ENCODE measurements around the gene NR1D1. TPM values are rescaled to one million over a fixed set of nuclear protein-coding genes. Genes with fewer than 3 reads are reported as not detected.

NR1D1 gene
- total and polyA plus RNA-seq, 2 of the 13 experiments (the other 11 are each of a cell fraction or from before 2014, with no cell fraction given): 2.1 to 2.7 TPM

- Histone ChIP-seq H3K36me3 (replicated peaks in 1 of 2; ENCODE audit: control insufficient read depth in 1 of 2, insufficient read depth in 2 of 2, low read length in 2 of 2) (no peaks in the 10 kb centered on the region), H3K27ac (ENCODE audit: extremely low read length, insufficient read depth, low read length) (peak overlapping the region; percentile 67), H3K9me3 (ENCODE audit: low read length) (no peaks in the 10 kb centered on the region), H3K4me1 (ENCODE audit: insufficient read depth, low read length) (peaks cover 99% of the 10 kb centered on the region), H4K20me1 (ENCODE audit: insufficient read depth, low read length) (no peaks in the 10 kb centered on the region), H3K4me3 (replicated peaks in 1 of 3; ENCODE audit: insufficient read depth in 1 of 3, low read depth in 2 of 3, low read length in 3 of 3) (peak overlapping the region; percentile 24 to 67 (median 37)), H3K79me2 (ENCODE audit: insufficient read depth, low read length) (no peaks in the 10 kb centered on the region), H3K27me3 (ENCODE audit: control insufficient read depth in 1 of 2, insufficient read depth in 2 of 2, low read length in 2 of 2) (no peaks in the 10 kb centered on the region; a peak in 1 of 5 replicates), H2AFZ (ENCODE audit: low read length) (no peak overlapping the region), H3K9ac (ENCODE audit: insufficient read depth, low read depth, low read length) (peak overlapping the region; percentile 60), H3K4me2 (ENCODE audit: low read depth, low read length) (peak overlapping the region; percentile 93)
- intact Hi-C loops (cut with micrococcal nuclease; ENCODE audit: unreplicated experiment) (loop anchor here (1.0 kb wide), 1 partner anchor 48 kb away; no protein-coding TSS in a partner anchor), in situ Hi-C loops (cut with HindIII; ENCODE audit: extremely low pct_ligation_motif_present, low pct_unique_long_range_greater_than_20kb) (loop anchor here (5.0 kb wide), 1 partner anchor 56 kb away; no protein-coding TSS in a partner anchor)
- 2% methylated on average over 12 of the region's 12 CpGs for WGBS (ENCODE audit: low lambda C conversion rate)
- ChIA-PET POLR2A (interaction anchor here (0.6 to 7.3 kb wide), 24 partner anchors 11 to 177 kb away, joined by 3 to 568 read pairs (median 6); partner anchors contain the start of genes CASC3, CDC6, CSF3 and MED24), CTCF (ENCODE audit: low intra/inter-chr PET ratio, low total read pairs) (interaction anchor here (0.7 to 2.4 kb wide), 11 partner anchors 10 to 98 kb away, joined by 3 to 31 read pairs (median 4); partner anchors contain the start of gene THRA)
- peak; percentile 95 for DNase-seq (ENCODE audit: low spot score)
- peak; percentile 77 for FAIRE-seq
- no TSS peak for BruUV-seq (replicated peaks)
- ATAC-seq: peak; percentile 66
- TF ChIP-seq RXRB (CRISPR knock-in tag; IDR thresholded peaks at IDR 0.05; ENCODE audit: borderline replicate concordance) (peak; percentile 81), PBX2 (CRISPR knock-in tag; IDR thresholded peaks at IDR 0.05) (peak; percentile 80), ERF (CRISPR knock-in tag; IDR thresholded peaks at IDR 0.05) (peak; percentile 93), BATF2 (CRISPR knock-in tag; IDR thresholded peaks at IDR 0.05) (no peak), JUN (CRISPR knock-in tag; IDR thresholded peaks at IDR 0.05) (0 out of 2 replicates have a peak, but pooled peaks have one; percentile 14), ZNF687 (CRISPR knock-in tag; IDR thresholded peaks at IDR 0.05) (peak; percentile 86), POGZ (CRISPR knock-in tag; IDR thresholded peaks at IDR 0.05) (peak; percentile 65; the same call in 1 of the 2 replicates), ARNT2 (CRISPR knock-in tag; IDR thresholded peaks at IDR 0.05; ENCODE audit: low read depth) (peak; percentile 63; the same call in 1 of the 2 replicates), HMG20B (CRISPR knock-in tag; conservative IDR thresholded peaks at IDR 0.05) (0 out of 2 replicates have a peak, but pooled peaks have one; percentile 42)
- TF ChIP-seq, protein P1, sequence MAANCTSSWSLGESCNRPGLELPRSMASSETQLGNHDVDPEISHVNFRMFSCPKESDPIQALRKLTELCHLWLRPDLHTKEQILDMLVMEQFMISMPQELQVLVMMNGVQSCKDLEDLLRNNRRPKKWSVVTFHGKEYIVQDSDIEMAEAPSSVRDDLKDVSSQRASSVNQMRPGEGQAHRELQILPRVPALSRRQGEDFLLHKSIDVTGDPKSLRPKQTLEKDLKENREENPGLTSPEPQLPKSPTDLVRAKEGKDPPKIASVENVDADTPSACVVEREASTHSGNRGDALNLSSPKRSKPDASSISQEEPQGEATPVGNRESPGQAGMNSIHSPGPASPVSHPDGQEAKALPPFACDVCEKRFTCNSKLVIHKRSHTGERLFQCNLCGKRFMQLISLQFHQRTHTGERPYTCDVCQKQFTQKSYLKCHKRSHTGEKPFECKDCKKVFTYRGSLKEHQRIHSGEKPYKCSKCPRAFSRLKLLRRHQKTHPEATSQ (CRISPR knock-in tag; IDR thresholded peaks at IDR 0.05; ENCODE audit: borderline replicate concordance): peak; percentile 100
- TF ChIP-seq, protein P2, sequence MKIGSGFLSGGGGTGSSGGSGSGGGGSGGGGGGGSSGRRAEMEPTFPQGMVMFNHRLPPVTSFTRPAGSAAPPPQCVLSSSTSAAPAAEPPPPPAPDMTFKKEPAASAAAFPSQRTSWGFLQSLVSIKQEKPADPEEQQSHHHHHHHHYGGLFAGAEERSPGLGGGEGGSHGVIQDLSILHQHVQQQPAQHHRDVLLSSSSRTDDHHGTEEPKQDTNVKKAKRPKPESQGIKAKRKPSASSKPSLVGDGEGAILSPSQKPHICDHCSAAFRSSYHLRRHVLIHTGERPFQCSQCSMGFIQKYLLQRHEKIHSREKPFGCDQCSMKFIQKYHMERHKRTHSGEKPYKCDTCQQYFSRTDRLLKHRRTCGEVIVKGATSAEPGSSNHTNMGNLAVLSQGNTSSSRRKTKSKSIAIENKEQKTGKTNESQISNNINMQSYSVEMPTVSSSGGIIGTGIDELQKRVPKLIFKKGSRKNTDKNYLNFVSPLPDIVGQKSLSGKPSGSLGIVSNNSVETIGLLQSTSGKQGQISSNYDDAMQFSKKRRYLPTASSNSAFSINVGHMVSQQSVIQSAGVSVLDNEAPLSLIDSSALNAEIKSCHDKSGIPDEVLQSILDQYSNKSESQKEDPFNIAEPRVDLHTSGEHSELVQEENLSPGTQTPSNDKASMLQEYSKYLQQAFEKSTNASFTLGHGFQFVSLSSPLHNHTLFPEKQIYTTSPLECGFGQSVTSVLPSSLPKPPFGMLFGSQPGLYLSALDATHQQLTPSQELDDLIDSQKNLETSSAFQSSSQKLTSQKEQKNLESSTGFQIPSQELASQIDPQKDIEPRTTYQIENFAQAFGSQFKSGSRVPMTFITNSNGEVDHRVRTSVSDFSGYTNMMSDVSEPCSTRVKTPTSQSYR (CRISPR knock-in tag; IDR thresholded peaks at IDR 0.05; ENCODE audit: borderline replicate concordance): peak; percentile 94
Observed at GRCh38 chr17:40111221-40112128, 11.1 kb upstream of the NR1D1 start.
